GM23248 (cell line): Measurements from ENCODE around the gene CDON. TPM values are rescaled to one million over a fixed set of nuclear protein-coding genes. Genes with fewer than 3 reads are reported as not detected.

ENCODE experiments used
- DNase-seq: peaks from one replicate; pipeline ENCODE4 v3.0.0-alpha.2; 2015
- H2AFZ ChIP-seq: fragments of 200-600 bp; sonication (generic); 2 replicates; pipeline ENCODE4 v1.6.1; 2016; ENCODE audit warnings: antibody characterized with exemption
- H3F3A ChIP-seq: fragments of 200-600 bp; sonication (generic); 2 replicates; pipeline ENCODE4 v1.6.1; 2016; ENCODE audit warnings: mild to moderate bottlenecking, antibody characterized with exemption, mixed run types; ENCODE audit not compliant: insufficient read depth
- H3K27ac ChIP-seq: fragments of 200-600 bp; sonication (generic); 2 replicates; pipeline ENCODE4 v1.5.1; 2016; ENCODE audit warnings: mild to moderate bottlenecking
- H3K27me3 ChIP-seq: fragments of 200-600 bp; sonication (generic); replicated peaks from 2 replicates; pipeline ENCODE4 v1.6.1; 2016; ENCODE audit warnings: mild to moderate bottlenecking; ENCODE audit not compliant: insufficient read depth
- H3K36me3 ChIP-seq: fragments of 200-600 bp; sonication (generic); 2 replicates; pipeline ENCODE4 v1.6.1; 2016; ENCODE audit warnings: low read depth, mild to moderate bottlenecking
- H3K4me1 ChIP-seq: fragments of 200-600 bp; sonication (generic); 2 replicates; pipeline ENCODE4 v1.6.1; 2016; ENCODE audit warnings: mild to moderate bottlenecking; ENCODE audit not compliant: insufficient read depth
- H3K4me2 ChIP-seq: fragments of 200-600 bp; sonication (generic); one replicate; pipeline ENCODE4 v1.6.1; 2016; ENCODE audit warnings: mild to moderate bottlenecking; ENCODE audit not compliant: unreplicated experiment
- H3K4me3 ChIP-seq: fragments of 200-600 bp; sonication (generic); 2 replicates; pipeline ENCODE4 v1.5.1; 2016; ENCODE audit warnings: mild to moderate bottlenecking
- H3K79me2 ChIP-seq: fragments of 200-600 bp; sonication (generic); 2 replicates; pipeline ENCODE4 v1.6.1; 2016; ENCODE audit warnings: mild to moderate bottlenecking; ENCODE audit not compliant: insufficient read depth
- H3K9ac ChIP-seq: fragments of 200-600 bp; sonication (generic); 2 replicates; pipeline ENCODE4 v1.6.1; 2016; ENCODE audit warnings: mild to moderate bottlenecking
- H3K9me2 ChIP-seq: fragments of 200-600 bp; sonication (generic); 2 replicates; pipeline ENCODE4 v1.6.1; 2016; ENCODE audit warnings: mixed run types, mild to moderate bottlenecking, moderate library complexity; ENCODE audit not compliant: insufficient read depth
- H3K9me3 ChIP-seq: fragments of 200-600 bp; sonication (generic); one replicate; pipeline ENCODE4 v1.6.1; 2017; ENCODE audit warnings: low read depth
- H4K20me1 ChIP-seq: fragments of 200-600 bp; sonication (generic); 2 replicates; pipeline ENCODE4 v1.6.0; 2016; ENCODE audit not compliant: insufficient read depth
- EZH2 ChIP-seq: fragments of 200-600 bp; sonication (generic); IDR thresholded peaks from 2 replicates; pipeline ENCODE4 v1.6.1; 2018; ENCODE audit warnings: antibody characterized with exemption, mild to moderate bottlenecking; ENCODE audit not compliant: insufficient read depth, poor library complexity, severe bottlenecking
- EZH2phosphoT487 ChIP-seq: fragments of 200-600 bp; sonication (generic); IDR thresholded peaks from 2 replicates; pipeline ENCODE4 v1.6.1; 2018; ENCODE audit warnings: antibody characterized with exemption, moderate library complexity, mild to moderate bottlenecking, low read depth; ENCODE audit not compliant: insufficient read depth
- WGBS, 2 experiments: methylation state at CpG; one replicate each; pipeline ENCODE4 v1.1.6; 2015 to 2017; ENCODE audit warnings: low lambda C conversion rate in 2 of 2, low coverage in 1 of 2; ENCODE audit errors: missing lambda C conversion rate in 2 of 2; 5-methylcytosine and 5-hydroxymethylcytosine counted together
- in situ Hi-C: fragments of 300-500 bp; cut with MboI; formaldehyde crosslinking; loops from 2 replicates; pipeline ENCODE4 v1.15.0; 2020
- polyA plus RNA-seq: library from polyadenylated mRNA; unstranded; fragments of >200 nt; fragmentation: Nextera tagmentation; extraction: Ambion mirVana; gene quantifications from 2 replicates; pipeline ENCODE4 v1.2.1, GENCODE V29; 2016
- total RNA-seq: library from RNA; depleted of rRNA; stranded (reverse); fragments of >200 nt; shearing (Covaris generic); gene quantifications from 2 replicates; pipeline ENCODE4 v1.2.3, GENCODE V29; 2014

CDON gene
- total and polyA plus RNA-seq, 2 experiments from 2014 or later, result 2.2 to 10.3 TPM

DNA sequence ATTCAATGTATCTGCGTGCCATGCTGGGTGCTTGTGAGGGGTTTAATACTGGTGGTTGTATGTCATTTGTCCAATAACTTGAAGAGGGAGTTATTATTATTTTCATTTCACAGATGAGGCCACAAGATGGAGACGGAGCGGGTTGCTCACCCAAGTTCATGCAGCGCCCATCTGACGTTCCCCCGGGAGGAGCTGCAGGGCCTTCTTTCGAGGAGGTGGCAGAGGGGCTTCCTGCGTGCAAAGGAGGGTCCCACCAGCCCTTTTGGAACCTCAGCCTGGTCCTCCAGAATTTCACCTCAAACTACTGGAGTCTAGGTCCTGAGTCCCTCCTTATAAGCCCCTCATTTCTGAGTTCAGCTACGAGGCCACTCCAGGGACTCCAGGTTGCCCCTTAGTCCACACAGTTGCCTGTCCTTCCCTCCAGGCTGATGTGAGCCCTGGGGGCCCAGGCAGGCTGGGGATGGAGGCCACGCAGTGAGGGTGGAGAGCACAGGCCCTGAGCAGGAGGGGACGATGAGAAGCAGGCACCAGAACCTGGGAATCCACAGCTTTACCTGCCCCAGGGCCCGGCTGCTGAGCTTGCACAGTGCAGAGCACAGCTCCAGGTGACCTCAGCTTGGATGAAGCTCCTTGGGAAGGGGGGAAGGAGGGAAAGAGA lies 119.8 kb downstream of the CDON start:
- H4K20me1 ChIP-seq, result no peaks in the 10 kb centered on the region
- no peaks in the 10 kb centered on the region for H3F3A ChIP-seq
- no peak overlapping the region for H3K4me2 ChIP-seq
- H3K79me2 ChIP-seq, result no peaks in the 10 kb centered on the region
- H3K4me3 ChIP-seq, result no peak overlapping the region
- H3K4me1 ChIP-seq, result no peaks in the 10 kb centered on the region
- H3K9ac ChIP-seq, result no peak overlapping the region
- no peaks in the 10 kb centered on the region for H3K9me2 ChIP-seq
- no peak overlapping the region for H2AFZ ChIP-seq
- DNase-seq, result no peak
- no peaks in the 10 kb centered on the region for H3K9me3 ChIP-seq
- 71 to 78% methylated on average over 12 of the region's 12 CpGs for WGBS, 2 experiments
- H3K27me3 ChIP-seq, result no peaks in the 10 kb centered on the region; the same call in 1 of the 2 replicates
- H3K27ac ChIP-seq, result no peak overlapping the region
- H3K36me3 ChIP-seq, result no peaks in the 10 kb centered on the region
- in situ Hi-C loops, result no loop called here
- TF ChIP-seq EZH2, result no peak
- no peak for TF ChIP-seq EZH2phosphoT487

DNA sequence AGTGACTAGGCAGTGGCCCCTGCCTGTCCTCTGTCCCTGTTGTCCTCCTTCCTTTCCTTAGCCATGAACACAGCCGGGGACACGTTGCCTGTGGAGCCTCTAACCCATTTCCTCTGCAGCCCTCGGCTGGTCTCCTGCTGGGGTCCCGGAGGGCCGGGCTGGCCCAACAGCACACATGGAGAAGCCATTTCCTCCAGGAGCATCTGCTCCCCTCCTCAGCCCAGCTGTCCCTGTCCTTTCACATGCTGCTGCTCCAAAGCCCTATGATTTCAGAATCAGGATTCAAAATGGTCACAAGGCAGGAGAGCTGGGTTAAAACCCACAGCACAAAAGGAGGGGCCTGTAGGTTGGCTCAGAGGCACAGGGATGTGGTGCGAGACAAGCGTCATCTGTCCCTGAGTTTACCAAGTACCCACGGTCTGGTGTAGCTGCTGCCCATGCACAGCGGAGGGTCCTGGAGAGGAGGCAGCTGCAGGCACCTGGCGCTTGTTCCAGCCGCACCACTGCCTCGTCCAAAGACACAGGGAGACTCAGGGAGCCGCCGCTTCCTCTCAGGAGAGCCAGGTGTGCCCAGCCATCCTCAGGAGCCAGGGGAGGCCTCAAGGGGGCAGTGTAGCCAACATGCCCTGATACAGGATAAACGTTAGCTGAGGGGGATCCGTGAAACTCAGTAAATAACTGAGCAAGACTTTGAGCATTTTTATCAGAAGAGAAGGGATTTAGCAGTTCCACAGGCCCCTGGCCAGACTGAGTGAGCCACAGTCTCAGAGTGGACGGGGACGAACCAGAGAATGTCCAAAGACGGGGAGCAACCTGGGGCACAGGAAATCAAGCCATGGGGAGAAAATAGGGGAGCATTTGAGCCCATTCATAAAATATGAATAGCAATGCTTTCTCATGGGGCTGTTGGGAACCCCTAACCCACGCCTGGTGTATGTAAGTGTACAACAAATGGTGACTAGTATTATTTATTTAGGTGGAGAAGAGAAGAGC lies 120.8 kb downstream of the CDON start:
- no peak for TF ChIP-seq EZH2phosphoT487
- no peak for TF ChIP-seq EZH2
- Histone ChIP-seq H3K36me3 (no peaks in the 10 kb centered on the region), H3K27me3 (no peaks in the 10 kb centered on the region; the same call in 1 of the 2 replicates), H3K4me1 (no peaks in the 10 kb centered on the region), H3K9me2 (no peaks in the 10 kb centered on the region), H3K9ac (no peak overlapping the region), H2AFZ (no peak overlapping the region), H3K79me2 (no peaks in the 10 kb centered on the region), H4K20me1 (no peaks in the 10 kb centered on the region), H3K27ac (no peak overlapping the region), H3K9me3 (no peaks in the 10 kb centered on the region), H3F3A (no peaks in the 10 kb centered on the region), H3K4me2 (no peak overlapping the region), H3K4me3 (no peak overlapping the region)
- DNase-seq, result peak; percentile 57
- 34% methylated on average over 19 to 20 of the region's 20 CpGs for WGBS, 2 experiments
- in situ Hi-C loops, result no loop called here

DNA sequence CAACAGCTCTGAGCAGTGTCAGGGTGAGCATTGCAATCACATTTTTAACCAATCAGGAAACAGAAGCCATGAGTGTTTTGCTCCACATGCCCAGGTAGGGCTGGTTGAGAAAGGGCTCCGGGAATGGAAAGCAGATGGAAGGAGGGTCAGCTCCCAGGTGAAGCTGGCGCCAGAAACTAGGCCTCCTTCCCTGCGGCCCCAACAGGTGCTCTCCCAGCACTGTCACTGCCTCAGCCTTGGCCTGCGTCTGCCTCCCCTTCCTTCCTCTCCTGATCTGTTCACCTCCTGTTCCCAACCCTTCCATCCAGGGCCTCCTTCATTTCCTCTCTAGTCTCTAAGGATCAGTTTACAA lies 121.4 kb downstream of the CDON start:
- WGBS, 2 experiments, result 65 to 68% methylated on average over 4 of the region's 4 CpGs
- TF ChIP-seq EZH2 (no peak), EZH2phosphoT487 (no peak)

DNA sequence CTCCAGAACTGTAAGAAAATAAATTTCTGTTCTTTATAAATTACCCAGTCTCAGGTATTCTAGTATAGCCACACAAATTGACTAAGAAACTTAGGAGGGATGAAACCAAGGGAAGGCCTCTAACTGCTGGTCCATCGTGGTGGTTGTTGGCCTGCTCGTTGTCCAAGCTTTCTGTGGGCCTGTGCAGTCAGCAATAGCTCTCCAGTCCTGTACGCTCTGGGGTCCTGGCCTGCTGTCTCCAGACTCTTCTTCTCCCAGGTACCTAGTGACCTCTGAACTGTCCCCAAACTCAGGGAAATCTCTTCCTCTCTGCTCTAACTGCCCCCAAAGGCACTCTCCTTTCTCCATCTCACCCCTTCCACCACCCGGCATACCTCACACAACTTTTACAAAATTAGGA lies 122.5 kb downstream of the CDON start:
- Histone ChIP-seq H2AFZ (no peak overlapping the region), H3K79me2 (no peaks in the 10 kb centered on the region), H3K36me3 (no peaks in the 10 kb centered on the region), H3K9me2 (no peaks in the 10 kb centered on the region), H3K9ac (no peak overlapping the region), H3K4me1 (no peaks in the 10 kb centered on the region), H3F3A (no peaks in the 10 kb centered on the region), H4K20me1 (no peaks in the 10 kb centered on the region), H3K4me3 (no peak overlapping the region), H3K27me3 (no peaks in the 10 kb centered on the region; the same call in 1 of the 2 replicates), H3K4me2 (no peak overlapping the region), H3K27ac (no peak overlapping the region), H3K9me3 (no peaks in the 10 kb centered on the region)
- WGBS, 2 experiments, result 88 to 95% methylated on average over 4 of the region's 4 CpGs
- TF ChIP-seq EZH2 (no peak), EZH2phosphoT487 (no peak)
- in situ Hi-C loops, result no loop called here
- no peak for DNase-seq

More for the DNA sequence above, 121.4 kb downstream of the CDON start:
- Histone ChIP-seq H3K4me2 (no peak overlapping the region), H3K9me2 (no peaks in the 10 kb centered on the region), H3K9ac (no peak overlapping the region), H3K27me3 (no peaks in the 10 kb centered on the region; the same call in 1 of the 2 replicates), H4K20me1 (no peaks in the 10 kb centered on the region), H3K9me3 (no peaks in the 10 kb centered on the region), H3K4me1 (no peaks in the 10 kb centered on the region), H3K27ac (no peak overlapping the region), H3K4me3 (no peak overlapping the region), H3K79me2 (no peaks in the 10 kb centered on the region), H3F3A (no peaks in the 10 kb centered on the region), H2AFZ (no peak overlapping the region), H3K36me3 (no peaks in the 10 kb centered on the region)
- no peak for DNase-seq
- in situ Hi-C loops, result no loop called here
